Neutrophil (primary cell): ENCODE results near the gene GOLGB1.

ENCODE experiments used
- H3K27ac ChIP-seq: fragments of 200-600 bp; sonication (generic); 2 replicates; pipeline ENCODE4 v1.5.1; 2016; ENCODE audit warnings: mild to moderate bottlenecking, moderate library complexity
- H3K27me3 ChIP-seq: fragments of 200-600 bp; sonication (generic); 2 replicates; pipeline ENCODE4 v1.6.0; 2016; ENCODE audit warnings: mild to moderate bottlenecking
- H3K36me3 ChIP-seq: fragments of 200-600 bp; sonication (generic); 2 replicates; pipeline ENCODE4 v1.5.1; 2017
- H3K4me1 ChIP-seq, 2 experiments: fragments of 200-600 bp in 1 of 2; sonication (generic) in 1 of 2; 1 replicate in 1 of 2; 2 replicates in 1 of 2; pipeline versions ENCODE4 v1.5.1 to v1.6.1; 2013 to 2016; ENCODE audit warnings: low read depth in 1 of 2, low read length in 1 of 2, mild to moderate bottlenecking in 1 of 2, moderate library complexity in 1 of 2; ENCODE audit not compliant: control insufficient read depth in 1 of 2, insufficient read depth in 1 of 2
- H3K4me3 ChIP-seq, 2 experiments: fragments of 200-600 bp in 1 of 2; sonication (generic) in 1 of 2; 1 replicate in 1 of 2; 2 replicates in 1 of 2; pipeline ENCODE4 v1.5.1; 2013 to 2016; ENCODE audit warnings: low read depth in 1 of 2, low read length in 1 of 2, mild to moderate bottlenecking in 1 of 2, moderate library complexity in 1 of 2
- H3K9me3 ChIP-seq: fragments of 200-600 bp; sonication (generic); 2 replicates; pipeline ENCODE4 v1.5.1; 2016
- CTCF ChIP-seq: fragments of 200-600 bp; sonication (generic); IDR thresholded peaks from 2 replicates; pipeline ENCODE4 v1.5.1; 2016; ENCODE audit warnings: antibody characterized with exemption

The GOLGB1 gene

GRCh38 chr3:121651684-121652083 is 97.9 kb downstream of the GOLGB1 start:
- Histone ChIP-seq H3K4me3 (no peak overlapping the region), H3K9me3 (no peaks in the 10 kb centered on the region), H3K4me1 (peaks cover 27 to 44% of the 10 kb centered on the region in 2 experiments), H3K27me3 (no peaks in the 10 kb centered on the region), H3K27ac (peak overlapping the region; percentile 43), H3K36me3 (peaks cover 91% of the 10 kb centered on the region)
- TF ChIP-seq CTCF, result no peak

GRCh38 chr3:121649645-121650044 is 99.9 kb downstream of the GOLGB1 start:
- Histone ChIP-seq H3K4me3 (no peak overlapping the region), H3K4me1 (peaks cover 19 to 34% of the 10 kb centered on the region in 2 experiments), H3K9me3 (no peaks in the 10 kb centered on the region), H3K27ac (peak overlapping the region; percentile 35), H3K27me3 (no peaks in the 10 kb centered on the region), H3K36me3 (peaks cover 86% of the 10 kb centered on the region)
- TF ChIP-seq CTCF, result no peak

GRCh38 chr3:121648219-121648958 is 101.2 kb downstream of the GOLGB1 start:
- TF ChIP-seq CTCF, result no peak
- peak overlapping the region; percentile 37 for H3K27ac ChIP-seq
- peaks cover 86% of the 10 kb centered on the region for H3K36me3 ChIP-seq
- no peaks in the 10 kb centered on the region for H3K27me3 ChIP-seq
- H3K4me3 ChIP-seq, result no peak overlapping the region
- peaks cover 6 to 21% of the 10 kb centered on the region in 2 experiments for H3K4me1 ChIP-seq
- no peaks in the 10 kb centered on the region for H3K9me3 ChIP-seq

- Histone ChIP-seq H3K27me3 (no peaks in the 10 kb centered on the region), H3K36me3 (peaks cover 86% of the 10 kb centered on the region), H3K9me3 (no peaks in the 10 kb centered on the region), H3K27ac (peak overlapping the region; percentile 16), H3K4me1 (no peaks in the 10 kb centered on the region), H3K4me3 (no peak overlapping the region)
- no peak for TF ChIP-seq CTCF
Observed at GRCh38 chr3:121645054-121645453, 104.5 kb downstream of the GOLGB1 start.

- no peaks in the 10 kb centered on the region for H3K9me3 ChIP-seq
- no peaks in the 10 kb centered on the region for H3K4me1 ChIP-seq
- H3K27ac ChIP-seq, result peak overlapping the region; percentile 48
- no peaks in the 10 kb centered on the region for H3K27me3 ChIP-seq
- H3K4me3 ChIP-seq, result no peak overlapping the region
- peaks cover 86% of the 10 kb centered on the region for H3K36me3 ChIP-seq
- no peak for TF ChIP-seq CTCF
Observed at GRCh38 chr3:121642601-121643314, 106.8 kb downstream of the GOLGB1 start.
